Measurements from ENCODE around the gene KRT86.
"Not testable (repeated sequence)": the region's sequence is repeated elsewhere in the genome, so short reads cannot be mapped to it uniquely, and the experiment has no call there.

The KRT86 gene

GRCh38 chr12:52295663-52296062 is 21.2 kb downstream of the KRT86 start:
- DNase-seq: no peak

- DNase-seq: no peak
Observed at GRCh38 chr12:52296572-52297215, 22.2 kb downstream of the KRT86 start.

- no peak for DNase-seq
Observed at GRCh38 chr12:52298677-52299190, 24.3 kb downstream of the KRT86 start.

GRCh38 chr12:52300796-52301691 is 26.6 kb downstream of the KRT86 start:
- no peak for DNase-seq

- not testable (repeated sequence) for DNase-seq
Observed at GRCh38 chr12:52301721-52302120, 27.3 kb downstream of the KRT86 start.

- DNase-seq: not testable (repeated sequence)
Observed at GRCh38 chr12:52302242-52302914, 27.9 kb downstream of the KRT86 start.

- DNase-seq: not testable (repeated sequence)
Observed at GRCh38 chr12:52304941-52305411, 30.5 kb downstream of the KRT86 start.

GRCh38 chr12:52305921-52306705 is 31.7 kb downstream of the KRT86 start:
- no peak for DNase-seq

- no peak for DNase-seq
Observed at GRCh38 chr12:52306731-52307130, 32.3 kb downstream of the KRT86 start.

GRCh38 chr12:52307836-52308805 is 33.7 kb downstream of the KRT86 start:
- DNase-seq: no peak

GRCh38 chr12:52308806-52309425 is 34.5 kb downstream of the KRT86 start:
- DNase-seq: no peak

GRCh38 chr12:52310622-52311284 is 36.3 kb downstream of the KRT86 start:
- no peak for DNase-seq

- no peak for DNase-seq
Observed at GRCh38 chr12:52311285-52311648, 36.8 kb downstream of the KRT86 start.

- no peak for DNase-seq
Observed at GRCh38 chr12:52312086-52312485, 37.6 kb downstream of the KRT86 start.

- DNase-seq: no peak
Observed at GRCh38 chr12:52313461-52313860, 39.0 kb downstream of the KRT86 start.

- DNase-seq: no peak
Observed at GRCh38 chr12:52313926-52314325, 39.5 kb downstream of the KRT86 start.

- no peak for DNase-seq
Observed at GRCh38 chr12:52314511-52314910, 40.1 kb downstream of the KRT86 start.

GRCh38 chr12:52315721-52316120 is 41.3 kb downstream of the KRT86 start:
- peak; percentile 69 for DNase-seq

GRCh38 chr12:52316290-52316689 is 41.8 kb downstream of the KRT86 start:
- no peak for DNase-seq

GRCh38 chr12:52316701-52317100 is 42.3 kb downstream of the KRT86 start:
- DNase-seq: no peak

All from 8988T (cell line).